Activated CD4-positive, alpha-beta T cell treated with anti-CD3 and anti-CD28 coated beads for 1 hour (primary cell): ENCODE measurements around the gene SORBS2.

Experiments
- DNase-seq: peaks from one replicate; pipeline ENCODE4 v3.0.0-alpha.2; 2020

Gene SORBS2

GRCh38 chr4:185835814-185836213 lies 23.8 kb upstream of the SORBS2 start:
- DNase-seq: no peak

- no peak for DNase-seq
Measured at GRCh38 chr4:185835336-185835735, 23.3 kb upstream of the SORBS2 start.

- DNase-seq: no peak
Measured at GRCh38 chr4:185834778-185835177, 22.8 kb upstream of the SORBS2 start.

- DNase-seq: no peak
Measured at GRCh38 chr4:185834088-185834487, 22.1 kb upstream of the SORBS2 start.

GRCh38 chr4:185833055-185833598 lies 21.1 kb upstream of the SORBS2 start:
- DNase-seq: no peak

- no peak for DNase-seq
Measured at GRCh38 chr4:185831125-185831815, 19.3 kb upstream of the SORBS2 start.

- no peak for DNase-seq
Measured at GRCh38 chr4:185830263-185830994, 18.4 kb upstream of the SORBS2 start.

- no peak for DNase-seq
Measured at GRCh38 chr4:185826381-185826780, 14.4 kb upstream of the SORBS2 start.

GRCh38 chr4:185825737-185826136 lies 13.7 kb upstream of the SORBS2 start:
- no peak for DNase-seq

GRCh38 chr4:185822791-185823190 lies 10.8 kb upstream of the SORBS2 start:
- DNase-seq: no peak

- no peak for DNase-seq
Measured at GRCh38 chr4:185821029-185821419, 9.0 kb upstream of the SORBS2 start.

- DNase-seq: no peak
Measured at GRCh38 chr4:185820146-185821028, 8.4 kb upstream of the SORBS2 start.

GRCh38 chr4:185819144-185819543 lies 7.2 kb upstream of the SORBS2 start:
- no peak for DNase-seq

- no peak for DNase-seq
Measured at GRCh38 chr4:185817403-185817818, 5.4 kb upstream of the SORBS2 start.

- no peak for DNase-seq
Measured at GRCh38 chr4:185813133-185813532, 1.1 kb upstream of the SORBS2 start.

GRCh38 chr4:185810746-185811508 lies 1.1 kb downstream of the SORBS2 start:
- no peak for DNase-seq

GRCh38 chr4:185809533-185810071 lies 2.4 kb downstream of the SORBS2 start:
- no peak for DNase-seq

GRCh38 chr4:185809121-185809520 lies 2.9 kb downstream of the SORBS2 start:
- no peak for DNase-seq

- DNase-seq: no peak
Measured at GRCh38 chr4:185805979-185806378, 6.0 kb downstream of the SORBS2 start.

GRCh38 chr4:185805262-185805802 lies 6.7 kb downstream of the SORBS2 start:
- DNase-seq: no peak

GRCh38 chr4:185803022-185803421 lies 9.0 kb downstream of the SORBS2 start:
- no peak for DNase-seq

- DNase-seq: no peak
Measured at GRCh38 chr4:185801471-185801870, 10.5 kb downstream of the SORBS2 start.
